K562 (cell line): ENCODE data around the gene PRICKLE2.

Source experiments
- EP300 ChIP-seq: IDR thresholded peaks from 2 replicates; pipeline ENCODE4 v1.6.1; 2012; ENCODE audit warnings: low read length, improper control_type of control experiment
- HDAC2 ChIP-seq: fragments of 450-650 bp; IDR thresholded peaks from 2 replicates; pipeline ENCODE4 v1.6.1; 2016; ENCODE audit warnings: mild to moderate bottlenecking
- NCOA2 ChIP-seq, 2 experiments: fragments of 450-650 bp; IDR thresholded peaks; 2 replicates each; pipeline ENCODE4 v1.6.1; 2018; ENCODE audit warnings: mild to moderate bottlenecking in 2 of 2, moderate library complexity in 1 of 2; ENCODE audit not compliant: partially characterized antibody in 2 of 2
- NR3C1 ChIP-seq: sonication (generic); formaldehyde crosslinking; IDR thresholded peaks from 2 replicates; pipeline ENCODE4 v1.8.1; 2022; ENCODE audit warnings: missing genetic modification reagents
- PCBP2 ChIP-seq: fragments of 200-400 bp; formaldehyde crosslinking; IDR thresholded peaks from 2 replicates; pipeline ENCODE4 v1.6.1; 2018; ENCODE audit warnings: low read length, low read depth, mild to moderate bottlenecking, moderate library complexity; ENCODE audit not compliant: poor library complexity, severe bottlenecking
- PTBP1 ChIP-seq: fragments of 200-400 bp; formaldehyde crosslinking; IDR thresholded peaks from 2 replicates; pipeline ENCODE4 v1.6.1; 2017; ENCODE audit warnings: low read depth, low read length
- ZKSCAN8 ChIP-seq: fragments of 200-800 bp; sonication (Bioruptor generic); IDR thresholded peaks from 2 replicates; pipeline ENCODE4 v1.6.1; 2016; ENCODE audit warnings: missing genetic modification characterization, missing compliant biosample characterization

GRCh38 chr3:64145438-64145837 lies 79.8 kb downstream of the PRICKLE2 start:
- TF ChIP-seq NR3C1 (CRISPR knock-in tag) (no peak), NCOA2 (IDR thresholded peaks at IDR 0.05; ENCODE audit: partially characterized antibody in 2 of 2) (no peak), EP300 (no peak), HDAC2 (no peak), PTBP1 (no peak), ZKSCAN8 (CRISPR knock-in tag) (no peak), PCBP2 (no peak)
